HG02798 (cell line): ENCODE data around the gene SRP72.
"Not testable (repeated sequence)": the region's sequence is repeated elsewhere in the genome, so short reads cannot be mapped to it uniquely, and the experiment has no call there.

Source experiments
- ATAC-seq: cut with Tn5 transposase; IDR thresholded peaks from one replicate; pipeline ENCODE4 v1.9.1; 2021; ENCODE audit warnings: mild to moderate bottlenecking; ENCODE audit not compliant: unreplicated experiment, poor library complexity

Gene SRP72

GRCh38 chr4:56467284-56468096, at the start of gene SRP72:
TSS of gene SRP72 (plus strand) at chr4:56467617. CDS start at chr4:56467636, 19 bp downstream.
- ATAC-seq = peak; percentile 97

GRCh38 chr4:56424176-56424575, 43.2 kb upstream of the SRP72 start:
- ATAC-seq = no peak

GRCh38 chr4:56424697-56425514, 42.5 kb upstream of the SRP72 start:
- ATAC-seq = no peak

- ATAC-seq = no peak
These were observed 41.9 kb upstream of the SRP72 start for GRCh38 chr4:56425518-56425917.

GRCh38 chr4:56426273-56426672, 41.1 kb upstream of the SRP72 start:
- ATAC-seq = peak; percentile 85

- ATAC-seq = no peak
These were observed 40.2 kb upstream of the SRP72 start for GRCh38 chr4:56427179-56427578.

GRCh38 chr4:56430203-56430602, 37.2 kb upstream of the SRP72 start:
- no peak for ATAC-seq

- ATAC-seq = no peak
These were observed 34.1 kb upstream of the SRP72 start for GRCh38 chr4:56433280-56433679.

GRCh38 chr4:56434599-56435139, 32.7 kb upstream of the SRP72 start:
- peak; percentile 12 for ATAC-seq

GRCh38 chr4:56435140-56435926, 32.1 kb upstream of the SRP72 start, which contains the start of gene PPAT:
TSS of gene PPAT (minus strand) at chr4:56435615. CDS start at chr4:56435477, 138 bp downstream.
- peak; percentile 82 for ATAC-seq

- ATAC-seq = no peak
These were observed 28.7 kb upstream of the SRP72 start for GRCh38 chr4:56438766-56439165.

- ATAC-seq = no peak
These were observed 26.4 kb upstream of the SRP72 start for GRCh38 chr4:56440983-56441382.

GRCh38 chr4:56444719-56445118, 22.7 kb upstream of the SRP72 start:
- ATAC-seq = no peak

- no peak for ATAC-seq
These were observed 21.7 kb upstream of the SRP72 start for GRCh38 chr4:56445699-56446098.

- ATAC-seq = no peak
These were observed 19.1 kb upstream of the SRP72 start for GRCh38 chr4:56448301-56448700.

- ATAC-seq = not testable (repeated sequence)
These were observed 17.9 kb upstream of the SRP72 start for GRCh38 chr4:56449475-56449874.

- ATAC-seq = peak; percentile 48
These were observed 17.1 kb upstream of the SRP72 start for GRCh38 chr4:56450342-56450741.

GRCh38 chr4:56460085-56460484, 7.3 kb upstream of the SRP72 start:
- no peak for ATAC-seq

GRCh38 chr4:56462157-56462556, 5.3 kb upstream of the SRP72 start:
- ATAC-seq = no peak

GRCh38 chr4:56463711-56464110, 3.7 kb upstream of the SRP72 start:
- no peak for ATAC-seq
